HepG2 (cell line): Measurements from ENCODE around the gene MYOZ3. TPM values are rescaled to one million over a fixed set of nuclear protein-coding genes. Genes with fewer than 3 reads are reported as not detected.

Experiments used
- ATAC-seq: fragments of 200-7000 bp; cut with Tn5 transposase; 3 replicates; pipeline ENCODE4 v1.9.1; 2020; ENCODE audit warnings: mild to moderate bottlenecking, moderate library complexity
- BruUV-seq: library from RNA; stranded (reverse); fragments of 400-500 nt; replicated peaks from 2 replicates; lab custom pipeline; 2021; lab: Mats Ljungman, UMichigan
- CTCF ChIA-PET: fragments of 300-600 bp; formaldehyde crosslinking; extraction: SDS; loops from one replicate; lab custom pipeline; 2021; ENCODE audit warnings: low total read pairs, inconsistent platforms, low intra/inter-chr PET ratio; lab: Yijun Ruan, JAX
- POLR2A ChIA-PET: fragments of 350-600 bp; sonication (Branson Sonifier 250); formaldehyde crosslinking; loops from one replicate; lab custom pipeline; 2020; ENCODE audit warnings: antibody characterized with exemption, inconsistent platforms; lab: Yijun Ruan, JAX
- DNase-seq: peaks from one replicate; pipeline ENCODE4 v3.0.0-alpha.2; 2015; ENCODE audit warnings: low spot score
- FAIRE-seq: peaks from 3 replicates; lab custom pipeline; 2011; peaks lifted over from hg19 to GRCh38; lab: Jason Lieb, UNC
- H2AFZ ChIP-seq: one replicate; pipeline ENCODE4 v1.6.1; 2011; ENCODE audit warnings: low read length, inconsistent platforms
- H3K27ac ChIP-seq: fragments of 300-600 bp; 3 replicates; pipeline ENCODE4 v1.8.0; 2011; ENCODE audit warnings: mixed run types, mild to moderate bottlenecking, mixed read lengths, low read length, inconsistent platforms; ENCODE audit not compliant: insufficient read depth; ENCODE audit errors: extremely low read length
- H3K27me3 ChIP-seq, 2 experiments: fragments of 200-600 bp in 1 of 2; 2 replicates in 1 of 2; 3 replicates in 1 of 2; pipeline versions ENCODE4 v1.6.0 to v1.8.0; 2011; ENCODE audit warnings: low read length in 2 of 2, mild to moderate bottlenecking in 2 of 2, moderate library complexity in 2 of 2, inconsistent platforms in 1 of 2; ENCODE audit not compliant: insufficient read depth in 2 of 2, control insufficient read depth in 1 of 2
- H3K36me3 ChIP-seq, 2 experiments: fragments of 200-600 bp in 1 of 2; replicated peaks in 1 of 2; 2 replicates in 1 of 2; 3 replicates in 1 of 2; pipeline versions ENCODE4 v1.5.1 to v1.8.0; 2011; ENCODE audit warnings: low read length in 2 of 2, inconsistent platforms in 1 of 2; ENCODE audit not compliant: insufficient read depth in 2 of 2, control insufficient read depth in 1 of 2
- H3K4me1 ChIP-seq: 2 replicates; pipeline ENCODE4 v1.5.1; 2012; ENCODE audit warnings: low read length, inconsistent platforms; ENCODE audit not compliant: insufficient read depth
- H3K4me2 ChIP-seq: 2 replicates; pipeline ENCODE4 v1.6.0; 2011; ENCODE audit warnings: low read depth, low read length, inconsistent platforms
- H3K4me3 ChIP-seq, 3 experiments: fragments of 200-600 bp in 1 of 3; sonication (generic), shearing (Covaris generic) in 1 of 3; replicated peaks in 1 of 3; 2 replicates each; pipeline ENCODE4 v1.5.1; 2011 to 2016; ENCODE audit warnings: low read length in 3 of 3, inconsistent platforms in 2 of 3, low read depth in 2 of 3, mild to moderate bottlenecking in 2 of 3, control low read depth in 1 of 3, mixed read lengths in 1 of 3; ENCODE audit not compliant: insufficient read depth in 1 of 3
- H3K79me2 ChIP-seq: one replicate; pipeline ENCODE4 v1.6.1; 2011; ENCODE audit warnings: low read length, inconsistent platforms; ENCODE audit not compliant: insufficient read depth
- H3K9ac ChIP-seq: 2 replicates; pipeline ENCODE4 v1.6.0; 2011; ENCODE audit warnings: mild to moderate bottlenecking, low read depth, low read length, inconsistent platforms; ENCODE audit not compliant: insufficient read depth
- H3K9me3 ChIP-seq: 2 replicates; pipeline ENCODE4 v1.5.1; 2012; ENCODE audit warnings: mild to moderate bottlenecking, low read length
- H4K20me1 ChIP-seq: 2 replicates; pipeline ENCODE4 v1.6.0; 2011; ENCODE audit warnings: inconsistent platforms, mild to moderate bottlenecking, low read length, moderate library complexity; ENCODE audit not compliant: insufficient read depth
- GPBP1L1 ChIP-seq: sonication (generic); formaldehyde crosslinking; IDR thresholded peaks from 2 replicates; pipeline ENCODE4 v1.5.0; 2020; ENCODE audit warnings: mild to moderate bottlenecking, missing genetic modification reagents
- HMGA1 ChIP-seq: sonication (generic); formaldehyde crosslinking; conservative IDR thresholded peaks from 2 replicates; pipeline ENCODE4 v1.4.0; 2020; ENCODE audit warnings: missing genetic modification reagents
- NBN ChIP-seq: fragments of 450-650 bp; conservative IDR thresholded peaks from 2 replicates; pipeline ENCODE4 v1.6.1; 2017
- NFYC ChIP-seq: IDR thresholded peaks from 2 replicates; pipeline ENCODE4 v1.6.1; 2016; ENCODE audit warnings: missing genetic modification reagents, missing compliant biosample characterization
- PHF8 ChIP-seq: sonication (generic); formaldehyde crosslinking; IDR thresholded peaks from 2 replicates; pipeline ENCODE4 v1.5.0; 2020; ENCODE audit warnings: missing genetic modification reagents
- TRIM22 ChIP-seq: fragments of 450-650 bp; IDR thresholded peaks from 2 replicates; pipeline ENCODE4 v1.6.1; 2017
- U2AF1 ChIP-seq: fragments of 200-400 bp; formaldehyde crosslinking; optimal IDR thresholded peaks from 2 replicates; pipeline ENCODE3; 2017; ENCODE audit warnings: mild to moderate bottlenecking, low read depth, low read length
- XBP1 ChIP-seq: sonication (generic); formaldehyde crosslinking; IDR thresholded peaks from 2 replicates; pipeline ENCODE4 v1.5.0; 2020; ENCODE audit warnings: missing genetic modification reagents
- ZNF12 ChIP-seq: sonication (generic); formaldehyde crosslinking; IDR thresholded peaks from 2 replicates; pipeline ENCODE4 v1.5.0; 2020; ENCODE audit warnings: missing genetic modification reagents
- ZNF24 ChIP-seq: fragments of 450-650 bp; IDR thresholded peaks from 2 replicates; pipeline ENCODE4 v1.6.1; 2017; ENCODE audit warnings: antibody characterized with exemption, mild to moderate bottlenecking
- ZNF263 ChIP-seq: sonication (generic); formaldehyde crosslinking; IDR thresholded peaks from 2 replicates; pipeline ENCODE4 v1.4.0; 2020; ENCODE audit warnings: missing genetic modification reagents
- ZNF331 ChIP-seq: sonication (generic); formaldehyde crosslinking; IDR thresholded peaks from 2 replicates; pipeline ENCODE4 v1.4.0; 2020; ENCODE audit warnings: missing genetic modification reagents
- ZNF335 ChIP-seq: sonication (generic); formaldehyde crosslinking; IDR thresholded peaks from 2 replicates; pipeline ENCODE4 v1.4.0; 2020; ENCODE audit warnings: missing genetic modification reagents
- ZNF451 ChIP-seq: sonication (generic); formaldehyde crosslinking; IDR thresholded peaks from 2 replicates; pipeline ENCODE4 v1.5.0; 2020; ENCODE audit warnings: mild to moderate bottlenecking, missing genetic modification reagents
- ZNF512B ChIP-seq: sonication (generic); formaldehyde crosslinking; IDR thresholded peaks from 2 replicates; pipeline ENCODE4 v1.5.1; 2020; ENCODE audit warnings: missing genetic modification reagents, mild to moderate bottlenecking, borderline replicate concordance
- ZNF546 ChIP-seq: sonication (generic); formaldehyde crosslinking; conservative IDR thresholded peaks from 2 replicates; pipeline ENCODE4 v1.8.1; 2023; ENCODE audit warnings: mild to moderate bottlenecking, missing genetic modification reagents
- ZNF772 ChIP-seq: sonication (generic); formaldehyde crosslinking; IDR thresholded peaks from 2 replicates; pipeline ENCODE4 v1.5.0; 2020; ENCODE audit warnings: mild to moderate bottlenecking, missing genetic modification reagents
- WGBS: methylation state at CpG from one replicate; pipeline ENCODE4 v1.1.6; 2017; ENCODE audit warnings: low lambda C conversion rate; 5-methylcytosine and 5-hydroxymethylcytosine counted together
- in situ Hi-C: cut with HindIII; loops from 2 replicates; pipeline ENCODE4 v1.10.0; 2017; ENCODE audit warnings: low pct_unique_long_range_greater_than_20kb; ENCODE audit not compliant: extremely low pct_ligation_motif_present
- intact Hi-C: fragments of 100-400 bp; cut with micrococcal nuclease; formaldehyde crosslinking; loops from one replicate; pipeline ENCODE4 v1.10.0; 2022; ENCODE audit not compliant: unreplicated experiment
- polyA plus RNA-seq, 8 experiments: library from polyadenylated mRNA; depleted of rRNA in 3 of 8; stranded (reverse) in 7 of 8; unstranded in 1 of 8; fragments of >200 nt; fragmentation: Illumina TruSeq in 4 of 8; extraction: Trizol in 4 of 8; gene quantifications; 2 replicates each; pipeline versions ENCODE4 v1.2.1 to v1.2.3, GENCODE V29; 2011 to 2016; ENCODE audit warnings: low read depth in 4 of 8, missing spikeins in 1 of 8, mixed read lengths in 1 of 8; ENCODE audit not compliant: insufficient read depth in 1 of 8
- total RNA-seq, 5 experiments: library from RNA; depleted of rRNA; stranded (reverse); fragments of >200 nt; fragmentation: Illumina TruSeq; extraction: Trizol; gene quantifications; 2 replicates each; pipeline ENCODE4 v1.2.3, GENCODE V29; 2016; ENCODE audit warnings: low read depth in 1 of 5
- TF ChIP-seq, protein P1 (sequence below): sonication (generic); formaldehyde crosslinking; IDR thresholded peaks from 2 replicates; pipeline ENCODE4 v1.5.0; 2020; ENCODE audit warnings: mild to moderate bottlenecking, missing genetic modification reagents

MYOZ3 gene
- total and polyA plus RNA-seq, 2 of the 13 experiments (the other 11 are each of a cell fraction or from before 2014, with no cell fraction given) = 0.05 TPM; not detected in 1

GRCh38 chr5:150655221-150655620, 5.8 kb upstream of the MYOZ3 start:
- ATAC-seq (no peak), FAIRE-seq (no peak), DNase-seq (no peak)
- no peak overlapping the region for H2AFZ ChIP-seq
- CTCF ChIA-PET = interaction anchor here (1.7 to 3.5 kb wide), 3 partner anchors 65 to 95 kb away, joined by 5 to 16 read pairs (median 8); no protein-coding TSS in a partner anchor
- intact Hi-C loops (loop anchor here (5.0 kb wide), 2 partner anchors 63 to 192 kb away; partner anchors contain the start of gene IRGM), in situ Hi-C loops (loop anchor here (5.0 to 25.0 kb wide), 2 partner anchors 93 to 193 kb away; no protein-coding TSS in a partner anchor)
- no peak overlapping the region for H3K4me3 ChIP-seq
- WGBS = 100% methylated on average over 2 of the region's 3 CpGs
- H3K79me2 ChIP-seq = no peaks in the 10 kb centered on the region
- BruUV-seq = no TSS peak
- H3K27me3 ChIP-seq = peaks cover 2 to 15% of the 10 kb centered on the region in 2 experiments; a peak in 2 of 5 replicates
- TF ChIP-seq XBP1 (CRISPR knock-in tag) = no peak
- no peak for TF ChIP-seq NBN
- TF ChIP-seq PHF8 (CRISPR knock-in tag) = no peak
- no peak for TF ChIP-seq ZNF772 (CRISPR knock-in tag)
- TF ChIP-seq, protein P1, sequence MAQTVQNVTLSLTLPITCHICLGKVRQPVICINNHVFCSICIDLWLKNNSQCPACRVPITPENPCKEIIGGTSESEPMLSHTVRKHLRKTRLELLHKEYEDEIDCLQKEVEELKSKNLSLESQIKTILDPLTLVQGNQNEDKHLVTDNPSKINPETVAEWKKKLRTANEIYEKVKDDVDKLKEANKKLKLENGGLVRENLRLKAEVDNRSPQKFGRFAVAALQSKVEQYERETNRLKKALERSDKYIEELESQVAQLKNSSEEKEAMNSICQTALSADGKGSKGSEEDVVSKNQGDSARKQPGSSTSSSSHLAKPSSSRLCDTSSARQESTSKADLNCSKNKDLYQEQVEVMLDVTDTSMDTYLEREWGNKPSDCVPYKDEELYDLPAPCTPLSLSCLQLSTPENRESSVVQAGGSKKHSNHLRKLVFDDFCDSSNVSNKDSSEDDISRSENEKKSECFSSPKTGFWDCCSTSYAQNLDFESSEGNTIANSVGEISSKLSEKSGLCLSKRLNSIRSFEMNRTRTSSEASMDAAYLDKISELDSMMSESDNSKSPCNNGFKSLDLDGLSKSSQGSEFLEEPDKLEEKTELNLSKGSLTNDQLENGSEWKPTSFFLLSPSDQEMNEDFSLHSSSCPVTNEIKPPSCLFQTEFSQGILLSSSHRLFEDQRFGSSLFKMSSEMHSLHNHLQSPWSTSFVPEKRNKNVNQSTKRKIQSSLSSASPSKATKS (CRISPR knock-in tag) = no peak
- no peak for TF ChIP-seq ZNF451
- no peak for TF ChIP-seq TRIM22
- no peak for TF ChIP-seq ZNF263 (CRISPR knock-in tag)
- no peak for TF ChIP-seq ZNF331 (CRISPR knock-in tag)
- TF ChIP-seq NFYC (CRISPR knock-in tag) = no peak
- no peak for TF ChIP-seq ZNF512B (CRISPR knock-in tag)
- no peak for TF ChIP-seq ZNF24
- TF ChIP-seq GPBP1L1 (CRISPR knock-in tag) = no peak
- no peak for TF ChIP-seq ZNF546 (CRISPR knock-in tag)
- TF ChIP-seq U2AF1 = no peak
- no peak for TF ChIP-seq ZNF335 (CRISPR knock-in tag)
- TF ChIP-seq HMGA1 (CRISPR knock-in tag) = no peak
- TF ChIP-seq ZNF12 = no peak
- H3K4me1 ChIP-seq = peaks cover 25% of the 10 kb centered on the region
- H3K9ac ChIP-seq = no peak overlapping the region
- no peaks in the 10 kb centered on the region for H3K9me3 ChIP-seq
- H3K27ac ChIP-seq = no peak overlapping the region
- H3K36me3 ChIP-seq = no peaks in the 10 kb centered on the region
- no peaks in the 10 kb centered on the region for H4K20me1 ChIP-seq
- POLR2A ChIA-PET = no interaction called here
- H3K4me2 ChIP-seq = no peak overlapping the region
